Aorta (tissue), 5 donors: ENCODE results near the gene PLXND1. TPM values are rescaled to one million over a fixed set of nuclear protein-coding genes. Genes with fewer than 3 reads are reported as not detected.

Experiments
- ATAC-seq: fragments of 200-7000 bp; cut with Tn5 transposase; one replicate; pipeline ENCODE4 v1.9.1; 2022; ENCODE audit warnings: moderate library complexity; ENCODE audit not compliant: low FRiP score
- DNase-seq, 2 donors: peaks; one replicate each; pipeline ENCODE4 v3.0.0-alpha.2; 2020
- H3K27ac ChIP-seq, 2 donors: one replicate each; pipeline ENCODE4 v1.5.1; 2013; ENCODE audit warnings: low read length in 2 of 2, mild to moderate bottlenecking in 2 of 2, moderate library complexity in 2 of 2, control low read depth in 1 of 2, inconsistent platforms in 1 of 2, low read depth in 1 of 2
- H3K27me3 ChIP-seq, 2 donors: one replicate each; pipeline ENCODE4 v1.6.1; 2013; ENCODE audit warnings: control low read depth in 1 of 2, low read length in 1 of 2, mild to moderate bottlenecking in 1 of 2, moderate library complexity in 1 of 2; ENCODE audit not compliant: insufficient read depth in 2 of 2, control insufficient read depth in 1 of 2
- H3K36me3 ChIP-seq, 2 donors: one replicate each; pipeline ENCODE4 v1.6.1; 2013; ENCODE audit warnings: control low read depth in 1 of 2, low read length in 1 of 2, mild to moderate bottlenecking in 1 of 2; ENCODE audit not compliant: insufficient read depth in 2 of 2, control insufficient read depth in 1 of 2
- H3K4me1 ChIP-seq, 2 donors: one replicate each; pipeline ENCODE4 v1.6.1; 2013; ENCODE audit warnings: low read length in 2 of 2, control low read depth in 1 of 2, mild to moderate bottlenecking in 1 of 2, moderate library complexity in 1 of 2; ENCODE audit not compliant: insufficient read depth in 2 of 2, control insufficient read depth in 1 of 2
- H3K4me3 ChIP-seq, 2 donors: one replicate each; pipeline ENCODE4 v1.5.1; 2013; ENCODE audit warnings: low read length in 2 of 2, control low read depth in 1 of 2, mild to moderate bottlenecking in 1 of 2
- H3K9me3 ChIP-seq: one replicate; pipeline ENCODE4 v1.6.1; 2013; ENCODE audit warnings: mild to moderate bottlenecking, low read length; ENCODE audit not compliant: control insufficient read depth
- WGBS, 2 donors: extraction: QIAGEN DNeasy Blood & Tissue Kit; methylation state at CpG; one replicate each; pipeline ENCODE4 v1.1.7; 2013; 5-methylcytosine and 5-hydroxymethylcytosine counted together
- intact Hi-C, 2 donors: fragments of 100-400 bp; cut with DNase I; formaldehyde crosslinking; loops; one replicate each; pipeline versions ENCODE4 v1.14.2 to v1.15.0; 2022
- polyA plus RNA-seq, 2 donors: library from polyadenylated mRNA; stranded (reverse); fragments of 200-250 nt; gene quantifications; one replicate each; pipeline ENCODE4 v1.2.3, GENCODE V29; 2013
- total RNA-seq, 2 donors: library from RNA; stranded (reverse); fragmentation: NEBNext Ultra II Directional; extraction: Animal tissue kit (Norgen Biotek cat#: 25700); gene quantifications; one replicate each; pipeline ENCODE4 v1.2.1, GENCODE V29; 2021
- donor health status: healthy with polysubstance abuse.
- donor health status: Bipolar disorder and iron deficiency.
- donor health status: DM: no; HTN: no; CAD: no.
- donor health status: DM: no; HTN: no; CAD: no.
- donor health status: DM: yes; HTN: yes; CAD: no.

The PLXND1 gene
- total and polyA plus RNA-seq, 4 donors: 55.5 to 358 (median 163) TPM

GRCh38 chr3:129527262-129527661 is 79.2 kb downstream of the PLXND1 start:
- intact Hi-C loops: no loop called here
- no peak for DNase-seq
- 93 to 95% methylated on average over 11 of the region's 11 CpGs for WGBS, 2 donors
- H3K27me3 ChIP-seq: no peaks in the 10 kb centered on the region
- no peaks in the 10 kb centered on the region for H3K9me3 ChIP-seq
- no peak overlapping the region for H3K27ac ChIP-seq
- H3K4me1 ChIP-seq: no peaks in the 10 kb centered on the region
- no peaks in the 10 kb centered on the region for H3K36me3 ChIP-seq
- no peak overlapping the region for H3K4me3 ChIP-seq
- ATAC-seq: no peak

GRCh38 chr3:129526121-129526900 is 80.2 kb downstream of the PLXND1 start:
- WGBS, 2 donors: 88 to 90% methylated on average over 12 of the region's 12 CpGs
- Histone ChIP-seq H3K4me3 (no peak overlapping the region), H3K9me3 (no peaks in the 10 kb centered on the region), H3K27me3 (no peaks in the 10 kb centered on the region), H3K27ac (no peak overlapping the region), H3K36me3 (no peaks in the 10 kb centered on the region), H3K4me1 (no peaks in the 10 kb centered on the region)
- intact Hi-C loops: no loop called here
- DNase-seq (no peak), ATAC-seq (no peak)

- H3K4me3 ChIP-seq: no peak overlapping the region
- 84 to 85% methylated on average over 8 of the region's 8 CpGs for WGBS, 2 donors
- ATAC-seq (no peak), DNase-seq (no peak)
- intact Hi-C loops: no loop called here
- no peaks in the 10 kb centered on the region for H3K27me3 ChIP-seq
- H3K4me1 ChIP-seq: no peaks in the 10 kb centered on the region
- no peaks in the 10 kb centered on the region for H3K9me3 ChIP-seq
- no peak overlapping the region for H3K27ac ChIP-seq
- no peaks in the 10 kb centered on the region for H3K36me3 ChIP-seq
Measured at GRCh38 chr3:129525341-129525968, 81.0 kb downstream of the PLXND1 start.

GRCh38 chr3:129524081-129524480 is 82.4 kb downstream of the PLXND1 start:
- Histone ChIP-seq H3K9me3 (no peaks in the 10 kb centered on the region), H3K4me3 (no peak overlapping the region), H3K4me1 (no peaks in the 10 kb centered on the region), H3K27ac (no peak overlapping the region), H3K27me3 (no peaks in the 10 kb centered on the region), H3K36me3 (no peaks in the 10 kb centered on the region)
- intact Hi-C loops: no loop called here
- WGBS, 2 donors: 90 to 92% methylated on average over 4 of the region's 4 CpGs
- DNase-seq: no peak
- ATAC-seq: no peak

- ATAC-seq: no peak
- Histone ChIP-seq H3K9me3 (no peaks in the 10 kb centered on the region), H3K4me3 (no peak overlapping the region), H3K4me1 (no peaks in the 10 kb centered on the region), H3K36me3 (no peaks in the 10 kb centered on the region), H3K27me3 (no peaks in the 10 kb centered on the region), H3K27ac (no peak overlapping the region)
- intact Hi-C loops: no loop called here
- WGBS, 2 donors: 88 to 93% methylated on average over 5 of the region's 5 CpGs
- no peak for DNase-seq
Measured at GRCh38 chr3:129522953-129523352, 83.5 kb downstream of the PLXND1 start.

- H3K27me3 ChIP-seq: no peaks in the 10 kb centered on the region
- 76 to 77% methylated on average over 8 of the region's 8 CpGs for WGBS, 2 donors
- intact Hi-C loops: no loop called here
Measured at GRCh38 chr3:129521611-129522010, 84.9 kb downstream of the PLXND1 start.

GRCh38 chr3:129520960-129521359 is 85.5 kb downstream of the PLXND1 start:
- ATAC-seq (no peak), DNase-seq (no peak)
- intact Hi-C loops: no loop called here
- Histone ChIP-seq H3K27ac (no peak overlapping the region), H3K27me3 (no peaks in the 10 kb centered on the region), H3K4me1 (no peaks in the 10 kb centered on the region), H3K9me3 (no peaks in the 10 kb centered on the region), H3K4me3 (no peak overlapping the region), H3K36me3 (no peaks in the 10 kb centered on the region)
- 68 to 79% methylated on average over 4 of the region's 4 CpGs for WGBS, 2 donors

More at GRCh38 chr3:129521611-129522010, 84.9 kb downstream of the PLXND1 start:
- ATAC-seq: no peak
- DNase-seq: no peak
- Histone ChIP-seq H3K27ac (no peak overlapping the region), H3K4me1 (no peaks in the 10 kb centered on the region), H3K9me3 (no peaks in the 10 kb centered on the region), H3K4me3 (no peak overlapping the region), H3K36me3 (no peaks in the 10 kb centered on the region)

- Histone ChIP-seq H3K4me3 (no peak overlapping the region), H3K9me3 (no peaks in the 10 kb centered on the region), H3K27ac (no peak overlapping the region), H3K36me3 (no peaks in the 10 kb centered on the region), H3K27me3 (no peaks in the 10 kb centered on the region), H3K4me1 (no peaks in the 10 kb centered on the region)
- intact Hi-C loops: no loop called here
- ATAC-seq (no peak), DNase-seq (no peak)
- 89 to 94% methylated on average over 15 of the region's 15 CpGs for WGBS, 2 donors
Measured at GRCh38 chr3:129519896-129520715, 86.4 kb downstream of the PLXND1 start.
